Mesenchymal stem cell (in vitro differentiated cells and primary cell): ENCODE data around the gene RNH1.

Experiments used
- DNase-seq: peaks from one replicate; pipeline ENCODE4 v3.0.0-alpha.2; 2013
- H2AFZ ChIP-seq: one replicate; pipeline ENCODE4 v1.6.1; 2013; ENCODE audit warnings: low read depth, mild to moderate bottlenecking, control low read depth, inconsistent platforms, low read length, moderate library complexity
- H2AK5ac ChIP-seq: 2 replicates; pipeline ENCODE4 v1.6.1; 2013; ENCODE audit warnings: low read length, moderate library complexity, mild to moderate bottlenecking, inconsistent platforms; ENCODE audit not compliant: severe bottlenecking
- H2BK120ac ChIP-seq: one replicate; pipeline ENCODE4 v1.6.1; 2013; ENCODE audit warnings: low read depth, mild to moderate bottlenecking, inconsistent platforms, low read length, moderate library complexity
- H2BK12ac ChIP-seq, 2 experiments: one replicate each; pipeline ENCODE4 v1.6.1; 2013; ENCODE audit warnings: inconsistent platforms in 2 of 2, low read length in 2 of 2, mild to moderate bottlenecking in 2 of 2, moderate library complexity in 2 of 2, control low read depth in 1 of 2
- H2BK15ac ChIP-seq: one replicate; pipeline ENCODE4 v1.6.1; 2013; ENCODE audit warnings: mild to moderate bottlenecking, low read depth, inconsistent platforms; ENCODE audit not compliant: poor library complexity, severe bottlenecking
- H2BK5ac ChIP-seq: 2 replicates; pipeline ENCODE4 v1.6.1; 2013; ENCODE audit warnings: low read depth, mild to moderate bottlenecking, low read length, control low read depth, inconsistent platforms; ENCODE audit not compliant: poor library complexity, severe bottlenecking
- H3K14ac ChIP-seq, 2 experiments: one replicate each; pipeline ENCODE4 v1.6.1; 2013; ENCODE audit warnings: inconsistent platforms in 2 of 2, low read length in 2 of 2, control low read depth in 1 of 2, mild to moderate bottlenecking in 1 of 2, moderate library complexity in 1 of 2
- H3K18ac ChIP-seq, 2 experiments: one replicate each; pipeline ENCODE4 v1.6.1; 2013; ENCODE audit warnings: inconsistent platforms in 2 of 2, low read length in 2 of 2, control low read depth in 1 of 2, low read depth in 1 of 2, mild to moderate bottlenecking in 1 of 2
- H3K23ac ChIP-seq, 2 experiments: one replicate each; pipeline ENCODE4 v1.6.1; 2013; ENCODE audit warnings: inconsistent platforms in 2 of 2, low read length in 2 of 2, mild to moderate bottlenecking in 2 of 2, moderate library complexity in 2 of 2, control low read depth in 1 of 2
- H3K27ac ChIP-seq: 2 replicates; pipeline ENCODE4 v1.5.1; 2013; ENCODE audit warnings: mild to moderate bottlenecking, moderate library complexity, low read length, control low read depth, inconsistent platforms; ENCODE audit not compliant: poor library complexity, severe bottlenecking
- H3K27me3 ChIP-seq, 2 experiments: 2 replicates each; pipeline versions ENCODE4 v1.6.1 to v1.7.0; 2013; ENCODE audit warnings: low read length in 2 of 2, mild to moderate bottlenecking in 2 of 2, moderate library complexity in 2 of 2, control low read depth in 1 of 2, inconsistent platforms in 1 of 2; ENCODE audit not compliant: control insufficient read depth in 1 of 2, insufficient read depth in 1 of 2
- H3K36me3 ChIP-seq, 2 experiments: 2 replicates each; pipeline versions ENCODE4 v1.6.1 to v1.7.0; 2013; ENCODE audit warnings: low read length in 2 of 2, control low read depth in 1 of 2, inconsistent platforms in 1 of 2, low read depth in 1 of 2, mild to moderate bottlenecking in 1 of 2; ENCODE audit not compliant: insufficient read depth in 2 of 2, control insufficient read depth in 1 of 2
- H3K4ac ChIP-seq, 2 experiments: one replicate each; pipeline ENCODE4 v1.6.1; 2013; ENCODE audit warnings: inconsistent platforms in 2 of 2, low read length in 2 of 2, mild to moderate bottlenecking in 2 of 2, moderate library complexity in 2 of 2, control low read depth in 1 of 2, low read depth in 1 of 2
- H3K4me1 ChIP-seq: 2 replicates; pipeline ENCODE4 v1.6.1; 2013; ENCODE audit warnings: low read depth, low read length, control low read depth; ENCODE audit not compliant: control insufficient read depth, insufficient read depth
- H3K4me2 ChIP-seq: 2 replicates; pipeline ENCODE4 v1.6.1; 2013; ENCODE audit warnings: low read length, mild to moderate bottlenecking, inconsistent platforms; ENCODE audit not compliant: poor library complexity, severe bottlenecking
- H3K4me3 ChIP-seq, 2 experiments: 2 replicates each; pipeline versions ENCODE4 v1.5.1 to v1.7.0; 2013; ENCODE audit warnings: low read length in 2 of 2, mild to moderate bottlenecking in 2 of 2, control low read depth in 1 of 2, low read depth in 1 of 2; ENCODE audit not compliant: insufficient read depth in 1 of 2
- H3K79me1 ChIP-seq: replicated peaks from 2 replicates; pipeline ENCODE4 v1.6.1; 2013; ENCODE audit warnings: mild to moderate bottlenecking, control low read depth, low read length, inconsistent platforms; ENCODE audit not compliant: poor library complexity, severe bottlenecking
- H3K9ac ChIP-seq: 2 replicates; pipeline ENCODE4 v1.7.0; 2013; ENCODE audit warnings: mild to moderate bottlenecking, low read length, moderate library complexity
- H3K9me3 ChIP-seq: 2 replicates; pipeline ENCODE4 v1.7.0; 2013; ENCODE audit warnings: mild to moderate bottlenecking, low read length; ENCODE audit not compliant: control insufficient read depth
- H4K8ac ChIP-seq: one replicate; pipeline ENCODE4 v1.6.1; 2013; ENCODE audit warnings: inconsistent platforms, mild to moderate bottlenecking, low read length, moderate library complexity
- H4K91ac ChIP-seq: one replicate; pipeline ENCODE4 v1.6.1; 2013; ENCODE audit warnings: mild to moderate bottlenecking, low read length, inconsistent platforms
- WGBS: methylation state at CpG from one replicate; pipeline ENCODE4 v1.1.7; 2013; ENCODE audit warnings: mixed read lengths; 5-methylcytosine and 5-hydroxymethylcytosine counted together

Gene RNH1

GRCh38 chr11:528815-529727, 22.0 kb upstream of the RNH1 start:
- DNase-seq = no peak
- H2BK120ac ChIP-seq = no peak overlapping the region
- H3K4ac ChIP-seq = no peak overlapping the region
- peaks cover 10% of the 10 kb centered on the region for H3K4me1 ChIP-seq
- H4K91ac ChIP-seq = peak overlapping the region; percentile 9
- H2BK12ac ChIP-seq = no peak overlapping the region
- H3K14ac ChIP-seq = no peak overlapping the region
- H3K9me3 ChIP-seq = no peaks in the 10 kb centered on the region
- H3K23ac ChIP-seq = no peak overlapping the region
- no peak overlapping the region for H3K18ac ChIP-seq
- H3K36me3 ChIP-seq = peaks cover 27 to 50% of the 10 kb centered on the region in 2 experiments
- no peak overlapping the region for H2AK5ac ChIP-seq
- no peak overlapping the region for H3K9ac ChIP-seq
- no peak overlapping the region for H4K8ac ChIP-seq
- no peak overlapping the region for H2BK15ac ChIP-seq
- H2AFZ ChIP-seq = no peak overlapping the region
- 85% methylated on average over 28 of the region's 29 CpGs for WGBS
- H3K4me2 ChIP-seq = no peak overlapping the region
- no peaks in the 10 kb centered on the region for H3K27me3 ChIP-seq
- H2BK5ac ChIP-seq = no peak overlapping the region
- peaks cover 10% of the 10 kb centered on the region for H3K79me1 ChIP-seq
- H3K4me3 ChIP-seq = no peak overlapping the region
- H3K27ac ChIP-seq = no peak overlapping the region

- Histone ChIP-seq H3K79me1 (peaks cover 8% of the 10 kb centered on the region), H3K36me3 (peaks cover 21 to 43% of the 10 kb centered on the region in 2 experiments), H4K8ac (no peak overlapping the region), H2BK120ac (no peak overlapping the region), H2AFZ (no peak overlapping the region), H3K4me2 (no peak overlapping the region), H3K23ac (no peak overlapping the region), H2BK15ac (no peak overlapping the region), H3K14ac (no peak overlapping the region), H3K4me1 (peaks cover 4% of the 10 kb centered on the region), H3K4ac (no peak overlapping the region), H3K9me3 (no peaks in the 10 kb centered on the region), H3K9ac (no peak overlapping the region), H3K4me3 (no peak overlapping the region), H3K27me3 (no peaks in the 10 kb centered on the region), H3K18ac (no peak overlapping the region), H2AK5ac (no peak overlapping the region), H2BK12ac (no peak overlapping the region), H3K27ac (no peak overlapping the region), H4K91ac (peak overlapping the region; percentile 9), H2BK5ac (no peak overlapping the region)
- WGBS = 91% methylated on average over 30 of the region's 30 CpGs
- DNase-seq = no peak
These were observed 21.2 kb upstream of the RNH1 start for GRCh38 chr11:528166-528814.

- H3K23ac ChIP-seq = peak overlapping the region in 1 of 2 experiments; percentile 89
- no peak overlapping the region for H3K4ac ChIP-seq
- H2BK120ac ChIP-seq = no peak overlapping the region
- no peak overlapping the region for H3K4me3 ChIP-seq
- 93% methylated on average over 17 of the region's 17 CpGs for WGBS
- no peak overlapping the region for H2BK12ac ChIP-seq
- H3K27me3 ChIP-seq = no peaks in the 10 kb centered on the region
- no peak overlapping the region for H3K4me2 ChIP-seq
- H2BK5ac ChIP-seq = no peak overlapping the region
- H3K18ac ChIP-seq = no peak overlapping the region
- DNase-seq = no peak
- H3K27ac ChIP-seq = no peak overlapping the region
- no peaks in the 10 kb centered on the region for H3K4me1 ChIP-seq
- no peak overlapping the region for H3K14ac ChIP-seq
- H4K91ac ChIP-seq = no peak overlapping the region
- no peaks in the 10 kb centered on the region for H3K9me3 ChIP-seq
- no peak overlapping the region for H3K9ac ChIP-seq
- no peak overlapping the region for H2BK15ac ChIP-seq
- peaks cover 2% of the 10 kb centered on the region for H3K79me1 ChIP-seq
- no peak overlapping the region for H2AK5ac ChIP-seq
- H2AFZ ChIP-seq = no peak overlapping the region
- H4K8ac ChIP-seq = no peak overlapping the region
- peaks cover 3 to 22% of the 10 kb centered on the region in 2 experiments for H3K36me3 ChIP-seq
These were observed 19.1 kb upstream of the RNH1 start for GRCh38 chr11:526192-526591.

- H3K4me3 ChIP-seq = no peak overlapping the region
- H3K23ac ChIP-seq = no peak overlapping the region
- no peak overlapping the region for H3K9ac ChIP-seq
- H2AFZ ChIP-seq = no peak overlapping the region
- H2BK120ac ChIP-seq = no peak overlapping the region
- no peak overlapping the region for H2BK12ac ChIP-seq
- H3K18ac ChIP-seq = no peak overlapping the region
- no peak overlapping the region for H2BK5ac ChIP-seq
- no peaks in the 10 kb centered on the region for H3K27me3 ChIP-seq
- peaks cover 2% of the 10 kb centered on the region for H3K9me3 ChIP-seq
- H3K4me1 ChIP-seq = peaks cover 13% of the 10 kb centered on the region
- H3K79me1 ChIP-seq = peaks cover under 1% of the 10 kb centered on the region
- H3K4me2 ChIP-seq = no peak overlapping the region
- 97% methylated on average over 9 of the region's 10 CpGs for WGBS
- peaks cover 0 to 3% of the 10 kb centered on the region in 2 experiments for H3K36me3 ChIP-seq
- no peak overlapping the region for H4K8ac ChIP-seq
- no peak for DNase-seq
- no peak overlapping the region for H3K4ac ChIP-seq
- H4K91ac ChIP-seq = no peak overlapping the region
- H3K27ac ChIP-seq = no peak overlapping the region
- no peak overlapping the region for H2AK5ac ChIP-seq
- H2BK15ac ChIP-seq = no peak overlapping the region
- H3K14ac ChIP-seq = no peak overlapping the region
These were observed 14.2 kb upstream of the RNH1 start for GRCh38 chr11:521177-521688.
